Measurements from ENCODE around the gene TPGS1.

The TPGS1 gene

DNA sequence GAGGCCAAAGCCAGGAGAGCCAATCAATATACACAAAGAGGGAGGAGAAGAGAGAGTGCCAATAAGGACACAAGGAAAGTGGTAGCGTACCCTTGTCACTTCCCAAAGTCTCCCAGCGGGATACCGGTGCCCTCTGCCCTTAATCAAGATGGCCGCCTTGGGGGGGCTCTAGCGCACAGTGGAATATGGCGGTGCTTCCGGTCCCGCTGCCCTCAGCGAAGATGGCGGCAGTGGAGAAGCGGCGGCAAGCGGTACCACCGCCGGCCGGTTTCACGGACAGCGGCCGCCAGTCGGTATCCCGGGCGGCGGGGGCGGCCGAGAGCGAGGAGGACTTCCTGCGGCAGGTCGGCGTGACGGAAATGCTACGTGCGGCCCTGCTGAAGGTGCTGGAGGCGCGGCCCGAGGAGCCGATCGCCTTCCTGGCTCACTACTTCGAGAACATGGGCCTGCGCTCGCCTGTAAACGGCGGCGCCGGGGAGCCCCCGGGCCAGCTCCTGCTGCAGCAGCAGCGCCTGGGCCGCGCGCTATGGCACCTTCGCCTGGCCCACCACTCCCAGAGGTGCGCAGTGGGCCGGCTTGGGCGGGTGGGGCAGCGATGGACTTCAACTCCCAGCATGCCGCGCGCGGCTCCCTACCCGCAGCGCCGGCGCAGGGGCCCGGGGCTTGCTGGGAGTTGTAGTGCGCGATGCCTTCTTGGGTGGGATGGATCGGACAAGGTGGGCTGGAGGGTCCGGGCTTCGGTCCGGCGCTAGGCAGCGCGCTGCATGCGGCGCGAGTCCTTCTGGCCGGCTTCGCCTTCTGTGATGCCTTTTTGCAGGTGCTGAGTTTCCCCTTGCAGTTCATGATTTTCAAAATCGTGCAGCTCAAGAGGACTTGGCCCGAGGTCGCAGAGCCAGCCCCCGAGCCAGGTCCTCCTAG is at the start of gene TPGS1:
Gene TPGS1, plus strand, starts transcription at position 212 of the 918 bp plus-strand sequence. Its CDS starts 10 bp downstream, at position 222.
- DNase-seq (ENCODE audit: low read depth): no peak

DNA sequence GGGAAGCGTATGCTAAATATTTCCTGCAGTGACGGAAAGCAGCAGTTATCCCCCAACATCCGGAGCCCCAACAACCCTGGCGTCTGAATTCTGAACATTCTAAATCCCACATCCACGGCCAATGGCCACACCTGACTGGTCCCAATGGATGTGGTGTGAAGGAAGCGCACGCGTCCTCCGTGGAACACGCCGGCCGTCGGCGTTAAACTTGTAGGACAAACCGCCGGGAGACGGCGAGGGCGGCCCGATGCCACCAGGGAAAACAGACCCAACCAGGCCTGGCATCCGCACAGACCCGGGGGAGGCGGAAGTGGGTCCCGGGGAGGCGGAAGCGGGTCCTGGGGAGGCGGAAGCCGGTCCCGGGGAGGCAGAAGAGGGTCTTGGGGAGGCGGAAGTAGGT is 49.7 kb upstream of the TPGS1 start:
- no peak for DNase-seq (ENCODE audit: low read depth)

- no peak for DNase-seq (ENCODE audit: low read depth)
These were observed 48.9 kb upstream of the TPGS1 start for GRCh38 chr19:458091-459042.

- DNase-seq (ENCODE audit: low read depth): no peak
These were observed 47.4 kb upstream of the TPGS1 start for GRCh38 chr19:459724-460511.

- no peak for DNase-seq (ENCODE audit: low read depth)
These were observed 46.2 kb upstream of the TPGS1 start, which contains the start of gene SHC2 for GRCh38 chr19:460877-461720. SHC2 (minus strand) TSS chr19:461033; CDS start chr19:460996, 37 bp downstream.

- DNase-seq (ENCODE audit: low read depth): no peak
These were observed 45.4 kb upstream of the TPGS1 start for GRCh38 chr19:461721-462551.

GRCh38 chr19:463483-464207 is 43.7 kb upstream of the TPGS1 start:
- DNase-seq (ENCODE audit: low read depth): no peak

DNA sequence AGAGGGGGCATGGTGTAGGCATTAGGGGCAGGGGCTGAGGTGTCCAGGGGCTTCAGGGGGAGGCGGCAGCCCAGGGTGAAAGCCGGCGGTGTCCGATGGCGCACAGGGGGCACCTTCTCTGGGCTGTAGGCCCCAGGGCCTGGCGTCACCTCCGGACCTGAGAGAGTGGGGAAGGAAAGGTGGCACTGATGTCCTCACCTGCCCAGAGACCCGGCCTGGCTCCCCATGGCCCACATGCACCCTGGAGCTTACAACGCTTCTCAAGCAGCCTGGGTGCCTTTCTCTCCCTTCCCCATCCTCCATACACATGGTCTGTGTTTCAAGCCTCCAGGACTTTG is 43.1 kb upstream of the TPGS1 start:
- no peak for DNase-seq (ENCODE audit: low read depth)

GRCh38 chr19:465056-465816 is 42.1 kb upstream of the TPGS1 start:
- no peak for DNase-seq (ENCODE audit: low read depth)

DNA sequence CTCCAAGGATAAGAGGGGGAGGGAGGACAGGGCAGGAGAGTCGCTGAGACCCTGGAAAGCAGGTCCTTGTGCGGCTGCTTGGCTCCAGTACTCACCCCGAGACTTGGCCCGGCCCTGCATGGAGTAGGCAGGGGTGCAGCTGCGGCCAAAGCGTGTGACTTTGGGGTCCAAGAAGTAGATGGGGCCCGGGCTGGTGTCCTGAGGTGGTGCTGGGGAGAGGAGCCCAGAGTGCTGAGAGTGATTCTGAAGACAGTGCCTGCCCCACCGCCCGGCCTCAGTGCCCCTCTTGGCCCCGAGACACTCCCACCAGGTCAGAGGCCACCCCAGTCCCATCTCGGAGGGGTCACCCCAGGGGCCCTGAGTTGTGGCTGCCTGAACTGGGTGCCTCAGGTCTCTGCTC is 39.7 kb upstream of the TPGS1 start:
- no peak for DNase-seq (ENCODE audit: low read depth)

- no peak for DNase-seq (ENCODE audit: low read depth)
These were observed 38.6 kb upstream of the TPGS1 start for GRCh38 chr19:468587-469256.

- no peak for DNase-seq (ENCODE audit: low read depth)
These were observed 37.5 kb upstream of the TPGS1 start for GRCh38 chr19:469833-470232.

GRCh38 chr19:470701-471100 is 36.6 kb upstream of the TPGS1 start:
- no peak for DNase-seq (ENCODE audit: low read depth)

DNA sequence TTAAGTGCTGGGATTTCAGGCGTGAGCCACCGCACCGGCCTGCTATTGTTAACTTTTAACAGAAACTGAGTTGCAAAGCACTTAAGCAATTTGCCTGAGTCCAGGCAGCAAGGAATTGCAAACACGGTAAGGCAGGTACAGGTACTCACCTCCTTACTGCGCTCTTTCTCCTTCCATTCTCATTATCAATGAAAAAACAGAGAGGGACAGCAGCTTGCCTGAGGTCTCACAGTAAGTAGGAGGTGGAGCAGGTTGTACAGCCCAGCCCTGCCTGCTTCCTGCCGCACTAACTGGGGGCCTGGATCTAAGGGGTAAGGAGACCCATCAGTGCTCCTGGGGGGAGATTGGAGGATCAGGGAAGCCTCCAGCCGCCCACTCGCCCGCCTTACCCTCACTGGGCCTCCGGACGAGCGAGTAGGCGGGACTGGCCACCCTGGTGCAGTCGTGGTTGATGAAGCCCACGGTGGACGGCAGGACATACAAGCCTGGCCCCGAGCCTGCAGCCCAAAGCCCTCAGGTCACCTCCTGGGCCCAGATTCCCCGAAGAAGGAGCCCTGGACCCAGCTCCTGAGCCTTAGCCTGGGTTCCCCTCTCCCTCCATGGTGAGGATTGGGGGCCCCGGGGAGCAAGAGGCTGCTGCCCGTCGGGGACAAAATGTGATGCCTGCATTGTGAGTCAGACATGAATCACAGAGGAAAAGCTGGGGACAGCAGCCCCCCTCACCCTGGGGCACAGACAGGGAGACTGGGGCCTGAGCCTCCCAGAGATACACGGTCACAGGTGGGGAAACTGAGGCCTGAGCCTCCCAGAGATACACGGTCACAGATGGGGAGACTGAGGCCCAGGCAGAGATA is 35.1 kb upstream of the TPGS1 start:
- no peak for DNase-seq (ENCODE audit: low read depth)

GRCh38 chr19:474126-475078 is 32.9 kb upstream of the TPGS1 start:
- DNase-seq (ENCODE audit: low read depth): no peak

DNA sequence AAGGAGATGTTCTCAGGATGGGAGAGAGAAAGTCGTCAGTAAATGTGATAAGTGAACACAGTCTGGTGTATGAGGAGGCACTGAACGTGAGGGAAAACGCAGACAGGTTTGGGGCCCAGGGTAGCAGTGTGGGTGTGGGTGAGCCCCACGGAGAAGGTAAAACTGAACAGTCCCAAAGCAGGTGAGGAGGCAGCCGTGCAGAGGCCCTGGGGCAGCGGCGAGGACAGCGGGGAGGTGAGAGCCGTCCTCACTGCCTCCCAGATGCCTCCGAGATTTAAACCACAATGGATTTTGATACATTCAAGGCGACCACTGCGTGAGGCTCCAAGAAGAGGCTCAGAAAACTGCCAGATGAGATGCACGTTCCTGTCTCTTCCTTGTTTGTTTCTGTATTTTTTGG is 31.9 kb upstream of the TPGS1 start:
- DNase-seq (ENCODE audit: low read depth): no peak

Data from CMK (cell line).